GM12872 (cell line): ENCODE data around the gene ST7L.

Source experiments
- TF ChIP-seq, protein P1 (sequence below): IDR thresholded peaks from 3 replicates; pipeline ENCODE4 v1.5.1; 2011; ENCODE audit warnings: low read depth, mild to moderate bottlenecking, low read length, moderate library complexity; ENCODE audit not compliant: insufficient read depth

ST7L gene

DNA sequence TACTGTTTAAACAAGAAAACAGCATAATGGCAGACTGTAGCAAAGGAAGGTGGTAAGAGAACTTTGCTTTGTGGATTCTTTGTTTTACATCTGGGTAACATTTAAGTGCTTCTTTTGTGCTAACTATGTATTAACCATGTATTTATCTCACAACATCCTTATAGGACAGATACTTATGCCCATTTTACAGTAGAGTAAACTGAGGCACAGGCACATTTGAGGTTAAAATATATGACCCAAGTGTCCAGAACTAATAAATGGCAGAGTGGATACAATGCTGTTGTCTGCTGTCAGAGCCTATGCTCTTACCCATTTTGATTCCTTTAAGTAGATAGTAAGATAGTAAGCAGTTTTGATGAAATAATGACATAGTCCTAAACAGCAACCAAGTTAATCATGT is 7.9 kb upstream of the ST7L start:
- TF ChIP-seq, protein P1, sequence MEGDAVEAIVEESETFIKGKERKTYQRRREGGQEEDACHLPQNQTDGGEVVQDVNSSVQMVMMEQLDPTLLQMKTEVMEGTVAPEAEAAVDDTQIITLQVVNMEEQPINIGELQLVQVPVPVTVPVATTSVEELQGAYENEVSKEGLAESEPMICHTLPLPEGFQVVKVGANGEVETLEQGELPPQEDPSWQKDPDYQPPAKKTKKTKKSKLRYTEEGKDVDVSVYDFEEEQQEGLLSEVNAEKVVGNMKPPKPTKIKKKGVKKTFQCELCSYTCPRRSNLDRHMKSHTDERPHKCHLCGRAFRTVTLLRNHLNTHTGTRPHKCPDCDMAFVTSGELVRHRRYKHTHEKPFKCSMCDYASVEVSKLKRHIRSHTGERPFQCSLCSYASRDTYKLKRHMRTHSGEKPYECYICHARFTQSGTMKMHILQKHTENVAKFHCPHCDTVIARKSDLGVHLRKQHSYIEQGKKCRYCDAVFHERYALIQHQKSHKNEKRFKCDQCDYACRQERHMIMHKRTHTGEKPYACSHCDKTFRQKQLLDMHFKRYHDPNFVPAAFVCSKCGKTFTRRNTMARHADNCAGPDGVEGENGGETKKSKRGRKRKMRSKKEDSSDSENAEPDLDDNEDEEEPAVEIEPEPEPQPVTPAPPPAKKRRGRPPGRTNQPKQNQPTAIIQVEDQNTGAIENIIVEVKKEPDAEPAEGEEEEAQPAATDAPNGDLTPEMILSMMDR: no peak

DNA sequence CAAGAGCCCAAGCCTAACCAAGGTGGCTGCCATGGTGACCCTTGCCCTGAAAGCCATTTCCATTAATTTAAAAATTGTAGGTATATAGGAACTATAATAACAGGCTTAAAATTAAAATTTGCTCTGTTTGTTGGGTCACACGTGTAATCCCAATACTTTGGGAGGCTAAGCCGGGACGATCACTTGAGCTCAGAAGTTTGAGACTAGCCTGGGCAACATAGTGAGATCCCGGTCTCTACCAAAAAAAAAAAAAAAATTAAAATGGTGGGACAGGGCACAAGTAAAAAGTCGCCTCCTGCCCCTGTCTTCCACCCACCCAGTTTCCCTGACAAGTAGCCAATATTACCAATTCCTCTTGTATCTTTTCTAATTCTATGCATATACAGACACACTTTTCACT is 7.3 kb upstream of the ST7L start:
- TF ChIP-seq, protein P1: no peak

DNA sequence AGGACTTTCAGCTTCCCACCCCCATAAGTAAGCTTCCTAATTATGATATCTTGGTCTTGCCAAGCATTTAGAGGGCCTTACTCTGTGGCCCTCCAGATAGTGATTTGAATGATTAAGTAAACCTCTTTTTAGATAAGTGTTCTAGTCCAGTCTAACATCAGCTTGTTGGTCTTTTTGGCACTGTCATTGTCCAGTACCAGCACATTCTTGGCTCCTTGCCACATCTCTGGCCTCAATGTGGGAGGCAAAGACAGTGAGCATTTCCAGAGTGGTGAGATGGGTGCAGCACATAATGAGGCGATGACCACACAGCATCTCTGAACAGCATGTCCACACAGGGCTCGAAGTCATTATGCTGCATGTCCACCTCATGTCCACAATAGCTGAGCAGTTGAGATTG is 6.8 kb upstream of the ST7L start:
- TF ChIP-seq, protein P1: no peak

DNA sequence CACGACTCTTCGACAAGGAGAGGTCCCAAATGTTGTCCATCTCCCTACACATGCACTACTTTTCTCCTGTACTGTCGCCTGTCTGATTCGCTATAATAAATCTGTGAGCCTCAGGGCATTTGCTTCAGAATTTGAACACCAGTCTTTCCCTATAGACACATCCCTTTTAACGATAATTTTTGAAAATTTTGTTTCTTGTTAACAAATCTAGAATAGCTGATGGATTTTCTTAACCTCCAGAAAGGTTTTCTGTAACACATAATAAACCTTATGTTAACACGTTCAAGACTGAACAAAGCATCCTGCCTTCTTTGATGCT is 1.4 kb upstream of the ST7L start:
- TF ChIP-seq, protein P1: no peak

DNA sequence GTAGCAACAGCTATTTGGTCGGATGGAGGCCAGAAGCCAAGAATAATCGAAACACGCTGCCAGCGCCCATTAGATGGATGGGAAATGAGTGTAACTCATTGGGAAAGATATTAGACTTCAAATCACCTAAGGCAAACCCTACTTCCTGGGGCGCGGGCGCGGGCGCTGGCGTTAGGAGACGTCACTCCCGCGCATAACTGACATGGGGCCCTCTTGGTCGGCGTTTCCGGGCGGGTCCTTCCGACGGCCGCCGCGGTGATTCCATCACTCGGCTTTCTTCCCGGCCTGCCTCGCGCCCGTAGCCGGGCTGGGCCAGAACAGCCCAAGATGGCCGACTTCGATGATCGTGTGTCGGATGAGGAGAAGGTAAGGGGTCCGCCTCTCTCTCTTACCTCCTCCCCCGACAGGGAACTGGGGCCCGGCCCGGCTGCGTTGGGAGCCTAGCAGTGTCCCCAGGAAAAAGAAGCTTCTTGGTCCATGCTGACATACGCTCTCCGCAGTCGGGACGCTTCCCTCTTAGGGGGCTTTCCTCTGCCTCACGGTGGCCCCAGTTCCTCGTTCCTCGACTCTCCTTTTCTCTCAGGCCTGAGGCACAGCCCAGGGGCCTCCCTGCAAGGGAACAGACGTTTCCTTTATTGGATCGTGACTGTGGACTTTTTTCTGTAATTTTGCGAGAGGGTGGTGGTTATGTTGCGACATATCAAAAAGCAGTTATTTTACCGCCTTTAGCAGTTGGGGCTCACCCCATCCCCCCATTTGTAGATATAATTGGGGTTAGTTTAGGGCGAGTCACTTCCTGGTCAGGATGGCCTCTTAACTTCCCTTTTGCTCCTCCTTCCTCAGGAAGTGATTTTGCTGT is 806 bp upstream of the ST7L start, which contains the start of gene CAPZA1:
CAPZA1 (plus strand) TSS at position 315 of the 859 bp plus-strand sequence; CDS start at position 328, 13 bp downstream.
- TF ChIP-seq, protein P1: no peak

DNA sequence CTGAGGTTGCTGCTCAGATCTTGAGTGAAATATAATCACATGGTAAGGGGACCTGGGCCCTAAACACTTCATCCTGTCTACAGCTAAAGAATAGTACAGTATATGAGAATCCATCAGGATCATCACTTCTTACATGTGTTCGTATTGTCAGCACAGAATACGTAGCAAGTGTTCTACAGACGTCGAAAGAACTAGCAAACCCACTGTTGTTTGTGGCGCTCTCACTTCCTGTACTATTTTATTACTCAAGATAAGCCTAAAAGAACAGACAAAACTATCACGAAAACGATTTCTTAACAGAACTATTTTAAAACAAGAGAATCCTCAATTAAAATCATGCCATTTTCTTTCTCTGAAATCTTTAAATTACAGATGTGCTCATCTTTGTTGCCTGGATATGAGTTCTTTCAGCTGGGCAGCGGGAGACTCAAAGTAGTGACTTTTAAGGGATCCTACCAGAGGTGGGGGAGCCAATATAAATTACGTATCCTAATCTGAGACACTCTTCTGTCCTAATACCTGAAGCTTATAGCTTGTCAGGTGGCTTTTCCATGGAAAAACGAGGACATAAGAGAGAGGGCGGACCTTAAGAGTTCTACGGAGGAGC is 724 bp downstream of the ST7L start:
- TF ChIP-seq, protein P1: no peak

DNA sequence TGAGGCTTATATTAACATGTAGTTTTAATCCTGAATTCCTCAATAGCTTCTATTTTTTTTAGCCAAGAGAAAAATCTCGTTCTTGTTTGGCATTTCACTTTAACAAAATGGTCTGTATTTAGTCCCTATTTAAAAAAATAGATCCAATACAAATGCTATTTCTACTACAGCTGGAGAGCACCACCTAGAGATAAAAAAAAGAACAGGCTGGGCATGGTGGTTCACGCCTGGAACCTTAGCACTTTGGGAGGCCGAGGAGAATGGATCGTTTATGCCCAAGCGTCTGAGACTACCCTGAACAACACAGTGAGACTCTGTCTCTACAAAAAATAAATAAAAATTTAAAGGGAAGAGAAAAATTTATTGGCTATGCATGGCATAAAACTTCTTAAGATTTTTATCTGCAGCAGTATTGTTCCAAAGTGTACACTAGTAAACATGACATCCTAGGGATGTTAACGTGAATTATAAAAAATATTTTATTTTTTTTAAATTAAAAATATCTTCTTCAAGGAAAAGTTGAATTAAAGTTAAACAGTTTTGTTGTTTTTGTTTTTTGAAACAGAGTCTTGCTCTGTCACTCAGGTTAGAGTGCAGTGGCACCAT is 4.4 kb downstream of the ST7L start:
- TF ChIP-seq, protein P1: peak; percentile 54
